HG03139 (cell line): Measurements from ENCODE around the gene BLTP2.
A peak's percentile ranks its signal among the peaks of the same experiment; 100 is the strongest.
"Not testable (repeated sequence)": the region's sequence is repeated elsewhere in the genome, so short reads cannot be mapped to it uniquely, and the experiment has no call there.

Experiments
- ATAC-seq: cut with Tn5 transposase; IDR thresholded peaks from one replicate; pipeline ENCODE4 v1.9.1; 2021; ENCODE audit not compliant: unreplicated experiment

Gene BLTP2

DNA sequence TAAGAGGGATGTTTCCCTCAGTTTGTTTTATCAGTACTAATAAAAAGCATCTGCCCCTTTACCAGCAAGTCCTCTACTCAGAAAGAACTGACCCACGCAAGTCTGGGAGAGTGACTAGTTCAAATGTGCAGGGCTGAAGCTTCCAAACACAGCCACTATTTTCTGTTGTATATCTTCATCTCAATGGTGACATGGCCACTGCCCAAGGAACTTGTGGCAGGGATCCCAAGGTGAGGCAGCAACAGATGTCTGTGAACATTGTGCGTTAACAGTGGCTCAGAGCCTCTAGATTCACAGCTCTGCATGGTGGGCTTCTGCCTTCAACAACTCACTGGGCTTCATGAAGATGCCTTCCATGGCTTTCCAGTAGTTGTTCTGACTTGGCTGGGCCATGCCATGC is 3.7 kb upstream of the BLTP2 start:
- ATAC-seq, result no peak

DNA sequence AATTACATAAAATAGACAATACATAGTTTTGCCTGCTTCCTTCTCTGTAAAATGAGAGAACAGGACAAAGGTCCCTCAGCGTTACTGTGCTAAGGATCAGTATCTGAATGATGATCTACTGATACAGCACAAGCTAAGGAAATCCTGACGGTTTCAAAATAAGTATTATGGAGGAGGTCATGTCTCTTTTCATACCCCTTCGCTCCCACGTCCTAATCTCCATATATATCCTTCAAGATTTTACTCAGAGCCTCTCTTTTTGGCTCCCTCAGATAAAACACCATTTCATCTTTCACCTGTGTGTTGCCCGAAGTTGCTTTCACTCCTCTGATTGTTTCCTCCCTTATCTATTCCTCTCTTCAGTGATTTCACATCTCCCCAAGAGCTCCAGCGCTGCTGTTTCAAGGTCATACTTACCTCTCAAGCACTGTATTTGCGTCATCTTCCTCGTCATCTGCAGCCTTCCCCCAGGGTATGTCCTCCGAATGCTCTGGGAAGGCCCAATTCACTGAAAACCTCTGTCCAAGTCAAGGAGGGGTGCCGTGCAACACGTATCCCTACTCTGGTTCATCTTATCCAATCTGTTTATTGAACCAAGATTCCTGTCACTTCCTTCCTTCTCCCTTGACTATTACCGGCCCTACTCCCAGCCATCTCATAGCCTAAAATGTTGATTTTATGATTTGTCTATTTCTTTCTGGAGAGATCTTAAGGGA is 1.2 kb upstream of the BLTP2 start:
- no peak for ATAC-seq

DNA sequence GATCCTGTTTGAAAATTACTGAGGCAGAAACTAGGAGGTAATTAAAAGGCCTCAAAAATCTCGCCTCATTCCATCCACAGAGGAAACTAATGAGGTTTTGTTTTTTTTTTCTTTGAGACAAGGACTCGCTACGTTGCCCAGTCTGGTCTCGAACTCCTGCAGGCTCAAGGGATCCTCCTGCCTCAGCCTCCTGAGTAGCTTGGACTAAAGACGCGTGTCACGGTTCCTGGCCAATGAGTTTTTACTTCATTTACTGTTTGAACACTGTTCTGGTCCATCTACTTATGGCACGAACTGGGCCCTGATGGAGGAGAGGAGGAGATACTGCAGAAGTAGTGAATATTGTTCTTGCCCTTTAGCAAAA is 600 bp upstream of the BLTP2 start:
- no peak for ATAC-seq

DNA sequence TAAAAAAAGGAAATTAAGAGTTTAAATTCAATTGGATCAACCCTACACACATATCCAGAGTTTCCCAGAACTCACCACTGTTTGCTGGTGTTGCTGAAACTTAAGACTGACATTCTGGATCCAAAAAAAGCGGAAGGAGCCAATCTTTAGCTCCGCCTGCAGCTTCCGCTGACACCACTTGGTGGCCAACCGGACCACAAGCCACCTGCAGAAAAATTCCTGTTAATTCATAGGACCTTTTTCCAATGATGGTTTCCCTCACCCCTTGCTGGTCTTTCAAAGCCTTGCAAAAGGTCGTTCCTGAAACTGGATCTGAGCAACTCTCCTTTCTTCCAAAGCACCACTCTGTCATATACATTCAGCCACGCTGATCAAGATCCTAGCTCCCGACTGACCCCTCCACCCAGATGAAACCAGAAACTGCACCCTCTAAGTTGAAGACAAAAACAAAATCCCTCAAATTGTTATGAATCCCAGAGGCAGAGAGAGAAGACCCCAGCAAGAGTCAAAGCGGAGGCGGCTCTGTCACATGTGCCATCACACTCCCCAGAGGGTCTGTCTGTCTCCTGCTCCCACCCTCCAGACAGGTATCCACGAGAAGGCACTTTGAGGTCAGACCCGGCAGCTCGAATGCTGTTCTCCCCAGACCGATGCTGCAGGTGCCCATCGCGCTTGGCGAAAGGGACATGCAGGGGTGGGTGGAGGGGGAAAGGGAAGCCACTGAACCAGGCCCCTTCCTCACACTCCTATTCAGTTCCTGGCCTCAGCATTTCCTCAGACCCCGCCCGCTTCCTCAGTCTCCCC is 773 bp downstream of the BLTP2 start:
- peak; percentile 6 for ATAC-seq

DNA sequence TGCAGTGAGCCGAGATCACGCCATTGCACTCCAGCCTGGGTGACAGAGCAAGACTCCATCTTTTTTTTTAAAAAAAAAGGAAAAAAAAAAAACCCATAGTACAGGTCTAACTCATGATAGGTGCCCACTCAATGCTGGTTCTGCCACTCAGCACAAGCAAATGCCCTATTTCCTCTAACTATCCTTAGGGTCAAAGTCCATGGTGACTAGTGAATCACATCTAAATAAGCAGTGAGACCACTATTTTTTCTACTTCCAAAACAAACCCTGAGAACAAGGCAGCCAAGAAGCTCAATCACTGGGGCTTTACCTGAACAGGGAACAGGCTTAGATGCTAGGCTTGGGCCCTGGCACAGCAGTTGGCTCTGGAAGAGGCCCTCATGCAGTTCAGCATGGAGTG is 3.4 kb downstream of the BLTP2 start:
- ATAC-seq, result no peak

DNA sequence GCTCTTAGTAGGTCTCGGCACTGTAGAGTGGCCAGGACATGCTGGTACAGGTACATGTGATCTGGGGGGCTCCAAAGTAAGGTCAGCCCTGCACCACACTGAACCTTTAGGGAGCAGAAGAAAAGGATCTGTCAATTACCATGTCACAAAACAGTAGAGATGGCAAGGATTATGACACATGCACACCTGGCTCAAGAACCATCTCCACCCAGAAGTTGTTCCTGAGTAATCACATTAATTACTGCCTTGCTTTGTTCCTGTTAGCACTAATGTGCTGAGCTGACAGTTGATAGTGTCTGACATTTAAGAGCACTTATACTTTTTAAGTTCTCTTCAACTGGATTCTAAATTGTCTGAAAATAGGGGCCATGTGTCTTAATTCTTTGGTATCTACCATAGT is 9.5 kb downstream of the BLTP2 start:
- no peak for ATAC-seq

DNA sequence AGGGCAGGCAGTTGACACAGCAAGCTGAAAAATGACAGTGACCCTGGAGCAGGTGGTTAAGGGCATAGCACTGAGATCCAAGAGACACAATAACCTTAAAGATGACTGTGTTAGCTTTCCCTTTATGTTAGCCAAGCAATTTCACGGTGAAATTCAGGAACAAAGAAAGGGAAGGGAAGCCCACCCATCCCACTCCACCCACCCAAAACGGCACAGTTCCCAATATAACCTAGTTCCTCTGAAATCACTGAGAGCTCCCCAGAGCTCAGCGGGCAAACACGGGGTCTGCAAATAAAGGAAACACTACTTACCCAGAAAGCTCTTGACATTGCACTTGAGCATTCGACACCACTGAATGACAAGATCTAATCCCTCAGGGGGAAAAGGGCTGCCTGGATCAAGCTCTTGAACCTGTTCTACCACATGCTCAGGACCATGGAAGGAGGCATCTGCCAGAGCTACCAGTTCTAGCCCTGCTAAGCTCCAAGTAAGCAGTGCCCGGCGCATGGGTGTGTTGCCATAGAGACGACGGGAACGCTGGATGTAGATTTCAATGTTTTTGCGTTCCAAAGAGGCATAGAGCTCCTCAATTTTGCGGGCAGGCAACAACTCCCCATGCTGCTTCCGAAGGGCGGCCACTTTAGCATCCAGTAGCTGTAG is 10.6 kb downstream of the BLTP2 start:
- ATAC-seq, result no peak

DNA sequence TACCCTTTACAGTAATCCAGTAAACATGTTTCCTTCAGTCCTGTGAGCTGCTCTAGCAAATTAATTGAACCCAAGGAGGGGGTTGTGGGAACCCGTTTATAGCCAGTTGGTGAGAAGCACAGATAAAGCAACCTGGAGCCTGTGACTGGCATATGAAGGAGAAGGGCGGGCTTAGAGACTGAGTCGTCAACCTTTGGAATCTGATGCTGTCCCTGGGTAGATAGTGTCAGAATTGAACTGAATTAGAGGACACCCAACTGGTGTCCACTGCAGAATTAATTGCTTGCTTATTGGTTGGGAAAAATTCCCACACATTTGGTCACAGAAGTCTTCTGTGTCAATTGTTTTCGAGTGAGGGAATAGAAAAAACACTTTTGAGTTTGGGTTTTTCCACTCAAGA is 18.1 kb downstream of the BLTP2 start:
- no peak for ATAC-seq

DNA sequence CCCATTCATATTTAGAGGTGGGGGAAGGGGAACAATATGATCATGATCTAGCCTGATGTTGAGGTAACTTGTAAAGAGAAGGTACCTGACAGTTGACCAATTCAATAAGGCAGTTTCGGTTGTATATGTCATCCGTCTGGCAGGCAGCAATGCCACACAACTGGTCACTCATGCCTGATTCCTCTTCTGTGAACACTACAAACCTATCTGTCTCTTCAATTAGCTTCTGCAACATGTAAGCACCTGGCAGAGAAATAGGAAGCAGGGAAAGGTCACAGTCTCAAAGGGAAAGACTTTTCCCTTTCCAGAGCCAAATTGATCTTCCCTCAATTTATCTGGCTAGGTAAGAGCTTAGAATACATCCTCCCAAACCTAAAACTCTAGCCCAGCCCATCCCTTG is 20.8 kb downstream of the BLTP2 start:
- no peak for ATAC-seq

DNA sequence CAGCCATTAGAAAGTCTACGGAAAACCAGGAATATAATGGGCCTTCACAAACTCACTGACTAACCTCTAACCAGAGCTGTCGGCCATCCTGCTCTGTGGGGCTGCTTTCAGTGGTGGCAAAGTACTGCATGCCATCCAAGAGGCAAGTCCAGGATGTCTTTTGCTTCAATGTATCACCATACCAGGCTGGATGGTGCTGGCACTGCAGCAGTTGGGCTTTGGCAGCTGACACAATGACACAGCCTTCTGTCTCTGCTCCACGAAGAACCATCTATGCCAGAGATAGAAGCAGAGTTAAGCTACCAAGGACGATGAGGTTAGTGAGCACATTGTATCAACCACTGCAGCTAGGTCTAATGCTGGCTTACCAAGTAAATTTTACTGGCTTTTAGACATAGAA is 21.3 kb downstream of the BLTP2 start:
- ATAC-seq, result no peak

DNA sequence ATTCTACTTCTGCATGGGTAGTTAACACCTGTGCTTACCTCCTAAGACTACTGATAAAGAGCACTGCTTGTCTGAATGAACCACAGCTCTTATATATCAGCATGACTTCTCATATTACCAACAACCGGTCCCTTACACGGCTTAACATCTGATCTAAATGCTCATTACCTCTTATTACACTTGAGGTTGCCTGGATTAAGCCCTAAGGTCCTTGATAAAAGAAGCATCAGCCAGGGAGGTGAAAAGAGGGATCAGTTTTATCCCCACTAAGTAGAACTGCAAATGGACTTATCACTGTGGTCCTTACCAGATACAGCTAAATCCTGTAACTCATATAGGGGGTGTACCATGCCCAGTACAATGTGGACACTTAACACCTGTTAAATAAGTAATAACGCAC is 22.8 kb downstream of the BLTP2 start:
- ATAC-seq, result no peak

DNA sequence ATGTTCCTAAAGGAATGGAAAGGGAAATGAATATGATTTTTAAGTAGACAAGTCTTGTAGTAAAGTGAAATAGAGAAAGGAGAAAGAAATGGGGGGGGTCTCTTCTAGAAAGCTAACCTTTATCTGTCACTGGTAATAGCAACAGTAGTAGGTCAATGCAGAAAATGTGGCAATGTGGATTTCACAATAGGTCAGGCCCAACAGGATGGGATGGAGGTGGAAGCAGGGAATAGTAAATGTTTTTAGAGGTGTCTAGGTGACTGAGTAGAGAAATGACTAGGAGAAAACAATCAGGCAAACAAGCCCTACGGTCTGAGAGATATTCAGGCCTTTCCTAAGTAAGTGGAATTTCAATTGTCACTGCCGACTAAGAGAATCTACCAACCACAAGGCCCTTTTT is 24.9 kb downstream of the BLTP2 start:
- no peak for ATAC-seq

DNA sequence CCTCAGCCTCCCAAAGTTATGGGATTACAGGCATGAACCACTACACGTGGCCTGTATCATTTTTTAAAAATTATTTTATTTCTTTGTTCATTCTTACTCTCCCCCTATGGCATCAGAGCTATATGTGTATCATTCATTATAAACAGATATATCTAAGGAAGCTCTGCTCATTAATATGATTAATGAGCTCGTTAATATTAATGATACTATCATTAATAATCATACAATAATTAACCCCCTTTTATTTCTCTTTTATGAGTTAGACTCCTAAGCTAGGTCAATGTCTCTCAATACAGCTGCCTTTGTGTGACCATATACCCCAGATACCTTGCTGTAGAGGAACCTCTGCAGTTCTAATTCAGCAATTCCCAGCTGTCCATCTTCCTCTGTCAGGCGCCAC is 26.5 kb downstream of the BLTP2 start:
- ATAC-seq, result no peak

DNA sequence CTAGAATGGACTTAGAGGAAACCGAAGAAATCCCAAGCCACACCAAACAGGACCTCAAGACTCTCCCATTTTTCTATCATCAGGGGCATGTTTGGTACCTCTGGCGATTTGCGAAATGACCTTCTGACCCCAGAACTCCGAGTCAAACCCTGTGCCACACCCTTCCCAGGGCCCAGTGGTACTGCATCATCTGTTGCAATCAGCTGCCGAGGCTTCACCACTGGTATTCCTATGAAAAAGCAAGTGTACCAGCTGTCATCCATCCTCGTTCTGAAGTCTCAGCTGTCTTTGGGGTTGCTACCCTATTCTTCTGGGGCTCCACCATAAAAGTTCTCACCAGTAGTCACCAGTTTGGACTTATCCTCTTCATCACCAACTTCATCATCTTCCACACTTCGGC is 28.7 kb downstream of the BLTP2 start:
- ATAC-seq, result no peak

DNA sequence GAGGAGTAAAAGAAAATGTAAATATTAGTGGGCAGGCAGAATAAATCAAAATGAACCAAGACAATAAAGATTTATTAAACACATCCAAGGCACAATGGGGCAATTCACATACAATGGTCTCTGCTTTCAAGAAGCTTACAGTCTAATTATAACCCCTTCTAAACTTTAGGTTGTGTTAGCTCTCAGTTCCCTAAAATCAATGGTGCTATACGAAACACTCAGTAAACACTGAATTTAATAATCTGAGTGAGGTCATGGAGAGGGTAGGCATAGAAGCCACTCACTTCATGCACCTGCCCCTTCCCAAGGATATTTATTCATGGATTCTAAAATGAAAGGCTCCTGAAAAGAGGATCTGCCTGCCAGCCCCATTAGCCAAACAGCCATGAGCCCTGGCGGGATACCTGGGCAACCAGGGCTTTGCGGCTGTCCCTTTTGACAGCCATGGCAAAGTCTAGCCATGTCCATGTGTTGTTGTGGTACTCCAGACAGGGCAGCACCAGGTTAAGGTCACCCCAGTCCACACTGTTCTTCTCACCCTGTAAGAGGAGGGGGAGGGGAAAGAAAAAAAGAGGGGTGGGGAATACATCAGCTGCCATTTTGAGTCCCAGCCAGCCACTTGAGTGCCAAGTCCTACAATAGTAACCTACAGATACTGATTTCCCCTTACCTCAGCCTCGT is 29.6 kb downstream of the BLTP2 start:
- ATAC-seq, result no peak

DNA sequence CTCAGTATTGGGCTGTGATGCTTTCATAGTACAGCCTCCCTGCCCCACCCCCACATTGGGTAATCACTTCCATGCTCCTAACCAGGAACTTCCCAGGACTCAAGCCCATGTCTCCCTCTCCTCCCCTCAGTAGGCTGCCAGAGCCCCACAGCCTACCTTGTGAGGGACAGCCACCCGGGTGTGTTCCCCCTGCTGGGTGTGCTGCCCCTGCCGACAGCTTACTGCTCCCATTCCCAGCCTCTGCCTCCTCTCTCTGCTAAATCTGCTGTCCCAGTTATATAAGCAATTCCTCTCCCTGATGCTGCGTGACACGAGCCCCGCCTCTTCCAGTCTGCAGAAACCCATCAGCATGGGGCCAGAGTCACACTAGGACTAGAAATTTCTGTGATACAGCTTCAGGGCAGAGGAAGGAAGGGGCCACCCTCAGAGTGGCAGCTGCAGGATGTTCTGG is 31.0 kb downstream of the BLTP2 start, which contains the start of gene RSKR:
Gene RSKR (minus strand): TSS at position 255 of the 451 bp plus-strand sequence. CDS start 24 bp downstream, at position 231.
- ATAC-seq, result no peak

DNA sequence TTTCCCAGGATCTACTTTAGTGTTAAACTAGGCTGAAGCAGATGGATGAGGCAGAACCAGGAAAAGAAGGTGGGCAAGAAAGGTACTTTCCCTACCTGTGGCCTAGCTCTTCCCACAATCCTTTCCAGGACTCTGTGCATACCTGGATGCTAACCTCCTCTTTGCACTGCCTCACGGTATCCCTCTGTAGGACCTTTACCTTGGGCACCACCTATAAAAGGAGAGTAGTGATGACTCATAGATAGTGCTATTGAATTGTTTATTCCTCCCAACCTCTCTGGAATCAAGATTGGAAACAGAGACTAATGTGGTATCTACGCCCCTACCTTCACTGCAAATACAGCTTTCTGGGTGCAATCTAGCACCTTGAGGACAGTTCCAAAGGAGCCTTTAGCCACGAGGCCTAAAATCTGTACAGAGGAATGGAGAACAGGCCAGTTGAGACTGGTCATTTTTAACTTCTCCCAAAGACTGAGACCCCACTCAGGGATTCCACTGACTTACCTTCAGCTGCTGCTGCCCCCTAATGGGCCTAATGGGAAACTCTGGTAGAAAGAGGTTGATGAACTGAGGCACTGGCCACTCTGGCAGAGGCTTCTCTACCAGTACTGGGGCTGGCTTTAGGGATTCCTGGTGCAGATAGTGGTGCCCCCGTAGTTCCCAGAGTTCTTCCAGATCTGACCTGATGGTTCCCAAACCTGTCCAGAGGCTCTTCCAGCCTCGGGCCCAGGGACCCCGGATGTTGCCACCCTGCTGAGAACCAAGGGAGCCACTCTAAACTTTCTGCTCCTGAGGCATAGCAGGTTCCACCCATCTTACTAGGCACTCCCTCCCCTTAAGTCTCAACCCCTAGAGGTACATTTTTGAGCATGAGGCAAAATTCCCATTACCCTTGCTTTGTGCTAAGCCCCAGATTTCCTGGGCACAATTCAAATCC is 31.8 kb downstream of the BLTP2 start:
- ATAC-seq, result no peak

DNA sequence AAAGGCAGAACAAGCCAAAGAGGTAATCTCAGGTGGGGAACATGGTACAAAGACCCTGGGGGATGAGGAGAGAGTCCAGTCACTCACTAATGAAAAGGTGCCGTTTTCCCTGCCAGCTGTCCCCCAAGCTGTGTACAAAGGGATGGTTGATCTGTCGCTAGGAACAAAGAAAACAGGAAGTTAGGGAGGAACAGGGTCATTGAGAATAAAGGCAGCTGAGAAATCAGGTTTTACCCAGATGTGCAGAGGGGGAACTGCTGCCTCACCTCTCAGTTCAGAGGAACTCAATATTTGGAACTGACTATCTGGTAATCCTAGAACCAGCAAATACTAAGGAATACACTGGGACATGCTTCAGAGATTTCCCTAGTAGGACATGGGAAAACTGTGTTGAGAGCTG is 32.4 kb downstream of the BLTP2 start:
- no peak for ATAC-seq

DNA sequence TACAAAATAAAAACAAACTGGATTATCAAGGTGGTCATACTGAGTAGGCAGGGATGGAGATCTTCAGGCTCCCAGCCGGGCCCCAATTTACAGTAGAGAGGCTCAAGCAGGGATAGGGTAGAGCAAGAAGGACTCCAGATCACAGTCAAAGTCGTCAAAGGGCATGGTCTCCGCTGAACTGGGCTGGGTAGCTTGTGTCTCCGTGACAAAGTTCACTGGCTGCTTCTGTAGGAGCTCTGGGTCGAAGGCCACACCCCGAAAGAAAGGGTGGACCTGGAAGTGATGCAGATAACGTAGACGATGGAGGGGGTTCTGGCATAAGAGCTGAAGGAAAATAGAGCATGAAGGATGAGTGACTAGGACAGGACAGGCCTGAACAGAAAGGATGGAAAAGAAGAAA is 34.6 kb downstream of the BLTP2 start:
- ATAC-seq, result no peak

DNA sequence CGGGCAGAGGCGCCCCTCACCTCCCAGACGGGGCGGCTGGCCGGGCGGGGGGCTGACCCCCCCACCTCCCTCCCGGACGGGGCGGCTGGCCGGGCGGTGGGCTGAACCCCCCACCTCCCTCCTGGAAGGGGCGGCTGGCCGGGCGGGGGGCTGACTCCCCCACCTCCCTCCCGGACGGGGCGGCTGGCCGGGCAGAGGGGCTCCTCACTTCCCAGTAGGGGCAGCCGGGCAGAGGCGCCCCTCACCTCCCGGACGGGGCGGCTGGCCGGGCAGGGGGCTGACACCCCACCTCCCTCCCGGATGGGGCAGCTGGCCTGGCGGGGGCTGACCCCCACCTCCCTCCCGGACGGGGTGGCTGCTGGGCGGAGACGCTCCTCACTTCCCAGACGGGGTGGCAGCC is 40.9 kb downstream of the BLTP2 start:
- not testable (repeated sequence) for ATAC-seq
